DMS 273 (cell line): ENCODE measurements around the gene HSPH1.
"Not testable (repeated sequence)": the region's sequence is repeated elsewhere in the genome, so short reads cannot be mapped to it uniquely, and the experiment has no call there.

Source experiments
- DNase-seq: peaks from one replicate; lab custom pipeline; 2025; ENCODE audit not compliant: unreplicated experiment; lab: John Stamatoyannopoulos, UW

HSPH1 gene

GRCh38 chr13:31100721-31101120, 61.0 kb downstream of the HSPH1 start:
- no peak for DNase-seq

GRCh38 chr13:31097911-31098434, 63.7 kb downstream of the HSPH1 start:
- not testable (repeated sequence) for DNase-seq

- DNase-seq, result no peak
Measured at GRCh38 chr13:31096654-31097302, 64.9 kb downstream of the HSPH1 start.

GRCh38 chr13:31094331-31095015, 67.2 kb downstream of the HSPH1 start:
- no peak for DNase-seq

GRCh38 chr13:31093145-31093885, 68.4 kb downstream of the HSPH1 start:
- no peak for DNase-seq

GRCh38 chr13:31092646-31093045, 69.1 kb downstream of the HSPH1 start:
- no peak for DNase-seq

- DNase-seq, result no peak
Measured at GRCh38 chr13:31090961-31091624, 70.6 kb downstream of the HSPH1 start.

- DNase-seq, result no peak
Measured at GRCh38 chr13:31090096-31090495, 71.6 kb downstream of the HSPH1 start.

GRCh38 chr13:31089649-31090048, 72.1 kb downstream of the HSPH1 start:
- DNase-seq, result no peak

- no peak for DNase-seq
Measured at GRCh38 chr13:31088826-31089420, 72.8 kb downstream of the HSPH1 start.
